ENCODE results near the gene TNRC6B.

- TF ChIP-seq EZH2 (IDR thresholded peaks at IDR 0.05; ENCODE audit: borderline replicate concordance, insufficient read depth, low read length, poor library complexity, severe bottlenecking) (no peak), CTCF (IDR thresholded peaks at IDR 0.05; ENCODE audit: poor library complexity, severe bottlenecking) (no peak), REST (IDR thresholded peaks at IDR 0.05; ENCODE audit: borderline replicate concordance) (no peak), TAF1 (IDR thresholded peaks at IDR 0.05; ENCODE audit: low read depth) (no peak), POLR2AphosphoS5 (IDR thresholded peaks at IDR 0.05) (no peak)
Observed at GRCh38 chr22:40234658-40235057, 56.9 kb downstream of the TNRC6B start.

All from neural cell (in vitro differentiated cells).